HEK293 (cell line): Measurements from ENCODE around the gene LAMC2.

Experiments used
- TRIM28 ChIP-seq: IDR thresholded peaks from 2 replicates; pipeline ENCODE4 v1.6.1; 2011; ENCODE audit warnings: low read length, control low read depth, borderline replicate concordance
- ZNF132 ChIP-seq: fragments of 450-650 bp; formaldehyde crosslinking; IDR thresholded peaks from 2 replicates; pipeline ENCODE4 v1.5.1; 2017; ENCODE audit warnings: missing biosample characterization, missing genetic modification characterization, borderline replicate concordance
- ZNF24 ChIP-seq: fragments of 450-650 bp; formaldehyde crosslinking; IDR thresholded peaks from 2 replicates; pipeline ENCODE4 v1.5.1; 2016; ENCODE audit warnings: missing biosample characterization, missing genetic modification characterization
- ZNF394 ChIP-seq: fragments of 450-650 bp; formaldehyde crosslinking; IDR thresholded peaks from 2 replicates; pipeline ENCODE4 v1.5.1; 2016; ENCODE audit warnings: missing biosample characterization, missing genetic modification characterization, mild to moderate bottlenecking, moderate library complexity, borderline replicate concordance
- ZNF707 ChIP-seq: fragments of 450-650 bp; formaldehyde crosslinking; IDR thresholded peaks from 2 replicates; pipeline ENCODE4 v1.5.1; 2016; ENCODE audit warnings: missing biosample characterization, missing genetic modification characterization
- ZNF777 ChIP-seq: fragments of 450-650 bp; formaldehyde crosslinking; IDR thresholded peaks from 2 replicates; pipeline ENCODE4 v1.5.1; 2017; ENCODE audit warnings: missing biosample characterization, missing genetic modification characterization, borderline replicate concordance
- TF ChIP-seq, protein P1 (sequence below): fragments of 450-650 bp; formaldehyde crosslinking; IDR thresholded peaks from 2 replicates; pipeline ENCODE4 v1.5.1; 2016; ENCODE audit warnings: missing biosample characterization, missing genetic modification characterization

DNA sequence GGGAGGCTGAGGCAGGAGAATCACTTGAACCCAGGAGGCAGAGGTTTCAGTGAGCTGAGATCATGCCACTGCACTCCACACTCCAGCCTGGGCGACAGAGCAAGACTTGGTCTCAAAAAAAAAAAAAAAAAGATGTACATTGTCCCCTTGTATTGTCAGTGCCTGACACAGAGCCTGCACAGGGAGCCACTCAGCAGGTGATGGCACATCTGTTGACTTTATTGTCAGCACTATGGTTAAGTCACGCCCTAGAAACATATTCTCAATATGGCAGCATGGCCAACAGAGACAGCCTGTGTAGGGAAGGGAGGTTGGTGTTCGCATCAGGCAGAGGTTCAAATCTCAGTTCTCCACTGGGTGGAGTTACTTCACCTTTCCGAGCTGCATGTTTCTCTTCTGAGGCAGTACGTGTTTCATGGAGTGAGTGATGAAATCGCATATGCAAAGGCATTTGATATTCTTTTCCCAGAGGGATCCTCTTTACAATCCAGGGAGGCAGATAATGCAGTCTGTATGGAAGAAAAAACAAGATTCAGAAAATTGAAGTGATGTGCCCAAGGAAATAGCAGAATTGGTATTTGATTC lies 20.6 kb downstream of the LAMC2 start:
- TF ChIP-seq ZNF777 (tag by site-specific recombination), result no peak
- TF ChIP-seq ZNF132 (tag by site-specific recombination), result no peak
- TF ChIP-seq, protein P1, sequence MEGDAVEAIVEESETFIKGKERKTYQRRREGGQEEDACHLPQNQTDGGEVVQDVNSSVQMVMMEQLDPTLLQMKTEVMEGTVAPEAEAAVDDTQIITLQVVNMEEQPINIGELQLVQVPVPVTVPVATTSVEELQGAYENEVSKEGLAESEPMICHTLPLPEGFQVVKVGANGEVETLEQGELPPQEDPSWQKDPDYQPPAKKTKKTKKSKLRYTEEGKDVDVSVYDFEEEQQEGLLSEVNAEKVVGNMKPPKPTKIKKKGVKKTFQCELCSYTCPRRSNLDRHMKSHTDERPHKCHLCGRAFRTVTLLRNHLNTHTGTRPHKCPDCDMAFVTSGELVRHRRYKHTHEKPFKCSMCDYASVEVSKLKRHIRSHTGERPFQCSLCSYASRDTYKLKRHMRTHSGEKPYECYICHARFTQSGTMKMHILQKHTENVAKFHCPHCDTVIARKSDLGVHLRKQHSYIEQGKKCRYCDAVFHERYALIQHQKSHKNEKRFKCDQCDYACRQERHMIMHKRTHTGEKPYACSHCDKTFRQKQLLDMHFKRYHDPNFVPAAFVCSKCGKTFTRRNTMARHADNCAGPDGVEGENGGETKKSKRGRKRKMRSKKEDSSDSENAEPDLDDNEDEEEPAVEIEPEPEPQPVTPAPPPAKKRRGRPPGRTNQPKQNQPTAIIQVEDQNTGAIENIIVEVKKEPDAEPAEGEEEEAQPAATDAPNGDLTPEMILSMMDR (tag by site-specific recombination), result no peak
- no peak for TF ChIP-seq ZNF24
- TF ChIP-seq ZNF707 (tag by site-specific recombination), result no peak
- TF ChIP-seq ZNF394 (tag by site-specific recombination), result no peak
- no peak for TF ChIP-seq TRIM28
